ENCODE measurements around the gene COLEC11. TPM values are rescaled to one million over a fixed set of nuclear protein-coding genes. Genes with fewer than 3 reads are reported as not detected.

The COLEC11 gene
- total and polyA plus RNA-seq, 2 of the 13 experiments (the other 11 are each of a cell fraction or from before 2014, with no cell fraction given), result 1.5 to 3.0 TPM

GRCh38 chr2:3659447-3660432 lies 64.8 kb downstream of the COLEC11 start (continued):
- TF ChIP-seq NAIF1 (CRISPR knock-in tag; IDR thresholded peaks at IDR 0.05; ENCODE audit: borderline replicate concordance), result no peak
- no peak for TF ChIP-seq RAD21 (CRISPR knock-in tag; IDR thresholded peaks at IDR 0.05)
- no peak for TF ChIP-seq KLF16 (CRISPR knock-in tag; IDR thresholded peaks at IDR 0.05)
- TF ChIP-seq NFYB (CRISPR knock-in tag; IDR thresholded peaks at IDR 0.05), result 0 out of 2 replicates have a peak, but pooled peaks have one; percentile 14
- TF ChIP-seq ZNF225 (CRISPR knock-in tag; IDR thresholded peaks at IDR 0.05), result 0 out of 2 replicates have a peak, but pooled peaks have one; percentile 39
- no peak for TF ChIP-seq ZNF761 (CRISPR knock-in tag; conservative IDR thresholded peaks at IDR 0.05)
- no peak for TF ChIP-seq MZF1 (CRISPR knock-in tag; IDR thresholded peaks at IDR 0.05; ENCODE audit: borderline replicate concordance)
- 0 out of 2 replicates have a peak, but pooled peaks have one; percentile 84 for TF ChIP-seq SAFB2 (CRISPR knock-in tag; IDR thresholded peaks at IDR 0.05; ENCODE audit: borderline replicate concordance, low read depth)
- no peak for TF ChIP-seq ZNF160 (CRISPR knock-in tag; IDR thresholded peaks at IDR 0.05)
- TF ChIP-seq ZNF3 (CRISPR knock-in tag; IDR thresholded peaks at IDR 0.05), result no peak
- TF ChIP-seq YEATS2 (CRISPR knock-in tag; IDR thresholded peaks at IDR 0.05; ENCODE audit: borderline replicate concordance), result peak; percentile 53; the same call in 1 of the 2 replicates
- TF ChIP-seq HCFC1 (IDR thresholded peaks at IDR 0.05; ENCODE audit: low read depth, low read length), result no peak
- no peak for TF ChIP-seq ATF7 (IDR thresholded peaks at IDR 0.05)
- TF ChIP-seq ATF7 (CRISPR knock-in tag; IDR thresholded peaks at IDR 0.05), result no peak
- no peak for TF ChIP-seq ZNF530 (CRISPR knock-in tag; IDR thresholded peaks at IDR 0.05; ENCODE audit: low read depth)
- no peak for TF ChIP-seq ZNF549 (CRISPR knock-in tag; IDR thresholded peaks at IDR 0.05)
- TF ChIP-seq TARDBP (CRISPR knock-in tag; IDR thresholded peaks at IDR 0.05), result peak; percentile 66; the same call in 1 of the 2 replicates
- no peak for TF ChIP-seq MEIS2 (CRISPR knock-in tag; IDR thresholded peaks at IDR 0.05)
- no peak for TF ChIP-seq ZNF792 (CRISPR knock-in tag; IDR thresholded peaks at IDR 0.05)
- TF ChIP-seq AKAP8 (CRISPR knock-in tag; IDR thresholded peaks at IDR 0.05), result peak; percentile 63; the same call in 1 of the 2 replicates
- peak; percentile 49; the same call in 1 of the 2 replicates for TF ChIP-seq ZNF788 (CRISPR knock-in tag; IDR thresholded peaks at IDR 0.05; ENCODE audit: borderline replicate concordance)
- no peak for TF ChIP-seq NFRKB (IDR thresholded peaks at IDR 0.05)
- TF ChIP-seq, protein P1, sequence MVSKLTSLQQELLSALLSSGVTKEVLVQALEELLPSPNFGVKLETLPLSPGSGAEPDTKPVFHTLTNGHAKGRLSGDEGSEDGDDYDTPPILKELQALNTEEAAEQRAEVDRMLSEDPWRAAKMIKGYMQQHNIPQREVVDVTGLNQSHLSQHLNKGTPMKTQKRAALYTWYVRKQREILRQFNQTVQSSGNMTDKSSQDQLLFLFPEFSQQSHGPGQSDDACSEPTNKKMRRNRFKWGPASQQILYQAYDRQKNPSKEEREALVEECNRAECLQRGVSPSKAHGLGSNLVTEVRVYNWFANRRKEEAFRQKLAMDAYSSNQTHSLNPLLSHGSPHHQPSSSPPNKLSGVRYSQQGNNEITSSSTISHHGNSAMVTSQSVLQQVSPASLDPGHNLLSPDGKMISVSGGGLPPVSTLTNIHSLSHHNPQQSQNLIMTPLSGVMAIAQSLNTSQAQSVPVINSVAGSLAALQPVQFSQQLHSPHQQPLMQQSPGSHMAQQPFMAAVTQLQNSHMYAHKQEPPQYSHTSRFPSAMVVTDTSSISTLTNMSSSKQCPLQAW (CRISPR knock-in tag; IDR thresholded peaks at IDR 0.05), result no peak
- TF ChIP-seq ZBTB14 (CRISPR knock-in tag; IDR thresholded peaks at IDR 0.05), result no peak
- no peak for TF ChIP-seq SNAPC2 (CRISPR knock-in tag; IDR thresholded peaks at IDR 0.05)
- TF ChIP-seq, protein P2, sequence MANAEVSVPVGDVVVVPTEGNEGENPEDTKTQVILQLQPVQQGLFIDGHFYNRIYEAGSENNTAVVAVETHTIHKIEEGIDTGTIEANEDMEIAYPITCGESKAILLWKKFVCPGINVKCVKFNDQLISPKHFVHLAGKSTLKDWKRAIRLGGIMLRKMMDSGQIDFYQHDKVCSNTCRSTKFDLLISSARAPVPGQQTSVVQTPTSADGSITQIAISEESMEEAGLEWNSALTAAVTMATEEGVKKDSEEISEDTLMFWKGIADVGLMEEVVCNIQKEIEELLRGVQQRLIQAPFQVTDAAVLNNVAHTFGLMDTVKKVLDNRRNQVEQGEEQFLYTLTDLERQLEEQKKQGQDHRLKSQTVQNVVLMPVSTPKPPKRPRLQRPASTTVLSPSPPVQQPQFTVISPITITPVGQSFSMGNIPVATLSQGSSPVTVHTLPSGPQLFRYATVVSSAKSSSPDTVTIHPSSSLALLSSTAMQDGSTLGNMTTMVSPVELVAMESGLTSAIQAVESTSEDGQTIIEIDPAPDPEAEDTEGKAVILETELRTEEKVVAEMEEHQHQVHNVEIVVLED (CRISPR knock-in tag; IDR thresholded peaks at IDR 0.05; ENCODE audit: borderline replicate concordance), result no peak
- TF ChIP-seq KDM6A (CRISPR knock-in tag; IDR thresholded peaks at IDR 0.05; ENCODE audit: low read depth), result no peak
- no peak for TF ChIP-seq ATF1 (CRISPR knock-in tag; IDR thresholded peaks at IDR 0.05)
